GM08714 (cell line): ENCODE data around the gene TBCK.
"Not testable (repeated sequence)": the region's sequence is repeated elsewhere in the genome, so short reads cannot be mapped to it uniquely, and the experiment has no call there.

ENCODE experiments used
- H3K4me3 ChIP-seq: fragments of 200-500 bp; sonication (Bioruptor generic); 2 replicates; pipeline ENCODE4 v1.5.1; 2014; ENCODE audit warnings: mild to moderate bottlenecking, low read length, inconsistent platforms
- ZNF274 ChIP-seq: IDR thresholded peaks from 2 replicates; pipeline ENCODE4 v1.6.1; 2012; ENCODE audit warnings: mild to moderate bottlenecking, low read depth, low read length

TBCK gene

GRCh38 chr4:106186201-106186600 lies 129.8 kb downstream of the TBCK start:
- H3K4me3 ChIP-seq: no peak overlapping the region
- no peak for TF ChIP-seq ZNF274

- no peak overlapping the region for H3K4me3 ChIP-seq
- TF ChIP-seq ZNF274: no peak
Measured at GRCh38 chr4:106183551-106183950, 132.5 kb downstream of the TBCK start.

- H3K4me3 ChIP-seq: no peak overlapping the region
- no peak for TF ChIP-seq ZNF274
Measured at GRCh38 chr4:106172861-106173260, 143.1 kb downstream of the TBCK start.

DNA sequence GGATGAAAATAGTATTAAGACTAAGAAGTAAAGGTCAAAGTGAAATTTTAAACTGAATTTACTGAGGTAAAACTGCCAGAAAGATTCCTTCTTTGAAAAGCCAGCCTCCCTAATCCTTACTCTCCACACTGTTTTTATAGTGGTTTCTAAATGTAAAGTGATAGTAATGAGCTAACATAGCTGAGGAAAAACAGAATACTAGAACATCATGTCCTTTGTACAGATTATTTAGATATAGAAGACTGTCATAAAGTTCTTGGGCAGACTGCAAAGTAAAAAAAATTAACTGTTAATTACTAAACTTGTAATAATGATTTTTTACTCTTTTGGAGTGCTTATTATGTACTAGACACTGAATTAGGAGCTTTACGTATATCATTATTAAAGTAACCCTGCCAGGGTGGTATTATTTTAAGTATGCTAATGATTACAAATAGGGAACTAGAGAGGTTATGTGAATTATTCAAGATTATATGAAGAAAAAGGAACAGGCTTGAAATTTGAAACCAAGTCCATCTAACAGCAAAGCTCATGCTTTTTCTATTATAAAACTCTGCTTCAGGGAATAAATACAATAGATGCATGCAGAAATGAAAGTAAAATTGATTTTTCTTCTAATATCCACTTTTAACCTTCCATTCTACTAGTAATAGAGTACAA lies 150.5 kb downstream of the TBCK start:
- H3K4me3 ChIP-seq: no peak overlapping the region
- no peak for TF ChIP-seq ZNF274

DNA sequence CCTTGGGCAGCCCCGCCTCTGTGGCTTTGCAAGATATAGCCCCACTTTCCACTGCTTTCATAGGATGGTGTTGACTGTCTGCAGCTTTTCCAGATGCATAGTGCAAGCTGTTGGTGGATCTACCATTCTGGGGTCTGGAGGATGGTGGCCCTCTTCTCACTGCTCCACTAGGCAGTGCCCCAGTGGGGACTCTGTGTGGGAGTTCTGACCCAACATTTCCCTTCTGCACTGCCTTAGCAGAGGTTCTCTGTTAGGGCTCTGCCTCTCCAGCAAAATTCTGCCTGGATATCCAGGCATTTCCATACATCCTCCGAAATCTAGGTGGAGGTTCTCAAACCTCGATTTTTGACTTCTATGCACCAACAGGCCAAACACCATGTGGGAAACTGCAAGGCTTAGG lies 153.7 kb downstream of the TBCK start:
- TF ChIP-seq ZNF274: no peak
- H3K4me3 ChIP-seq: no peak overlapping the region

DNA sequence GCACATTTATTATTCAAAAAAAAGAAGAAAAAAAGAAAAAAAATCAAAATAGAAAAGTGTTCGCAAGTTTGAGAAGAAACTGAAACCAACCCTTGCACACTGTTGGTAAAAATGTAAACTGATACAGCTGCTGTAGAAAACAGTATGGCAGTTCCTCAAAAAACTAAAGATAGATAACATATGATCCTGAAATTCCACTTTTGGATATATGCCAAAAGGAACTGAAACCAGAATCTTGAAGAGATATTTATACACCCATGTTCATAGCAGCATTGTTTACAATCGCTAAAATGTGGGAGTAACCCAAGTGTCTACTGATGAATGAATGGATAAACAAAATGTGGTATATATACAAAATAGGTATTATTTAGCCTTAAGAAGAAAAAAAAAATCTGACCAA lies 155.4 kb downstream of the TBCK start:
- TF ChIP-seq ZNF274: no peak
- no peak overlapping the region for H3K4me3 ChIP-seq

DNA sequence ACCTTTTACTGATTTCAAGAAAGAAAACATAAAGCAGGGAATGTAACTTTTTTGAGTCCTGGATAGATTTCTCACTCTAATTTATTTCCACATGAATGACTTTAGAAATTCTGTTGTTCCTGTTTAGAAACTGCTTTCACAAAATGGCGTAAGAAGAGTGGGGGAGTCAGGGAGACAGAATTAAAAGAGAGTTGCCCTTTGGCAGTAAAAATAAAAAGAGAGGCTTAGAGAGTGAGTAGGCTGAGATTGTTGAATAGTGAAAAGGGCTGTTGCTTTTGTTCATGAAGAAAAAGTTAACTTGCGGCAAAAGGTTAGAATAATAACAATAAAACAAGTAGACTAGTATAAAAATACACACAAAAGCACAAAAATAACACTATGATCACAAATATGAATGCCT lies 166.1 kb downstream of the TBCK start:
- TF ChIP-seq ZNF274: no peak
- H3K4me3 ChIP-seq: no peak overlapping the region

DNA sequence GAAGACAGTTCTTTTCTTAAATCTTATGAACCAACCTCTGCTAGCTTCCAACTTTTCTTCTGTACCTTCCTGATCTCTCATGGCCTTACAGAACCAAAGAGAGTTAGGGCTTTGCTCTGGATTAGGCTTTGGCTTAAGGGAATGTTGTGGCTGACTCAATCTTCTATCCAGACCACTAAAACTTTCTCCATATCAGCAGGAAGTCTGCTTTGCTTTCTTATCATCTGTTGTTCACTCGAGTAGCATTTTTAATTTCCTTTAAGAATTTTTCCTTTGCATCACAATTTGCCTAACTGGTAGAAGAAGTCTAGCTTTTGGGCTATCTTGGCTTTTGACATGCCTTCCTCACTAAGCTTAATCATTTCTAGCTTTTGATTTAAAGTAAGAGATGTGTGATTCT lies 167.0 kb downstream of the TBCK start:
- H3K4me3 ChIP-seq: no peak overlapping the region
- TF ChIP-seq ZNF274: no peak

- no peak overlapping the region for H3K4me3 ChIP-seq
- TF ChIP-seq ZNF274: no peak
Measured at GRCh38 chr4:106142616-106143127, 173.3 kb downstream of the TBCK start.

GRCh38 chr4:106140601-106141000 lies 175.4 kb downstream of the TBCK start:
- no peak for TF ChIP-seq ZNF274
- no peak overlapping the region for H3K4me3 ChIP-seq

DNA sequence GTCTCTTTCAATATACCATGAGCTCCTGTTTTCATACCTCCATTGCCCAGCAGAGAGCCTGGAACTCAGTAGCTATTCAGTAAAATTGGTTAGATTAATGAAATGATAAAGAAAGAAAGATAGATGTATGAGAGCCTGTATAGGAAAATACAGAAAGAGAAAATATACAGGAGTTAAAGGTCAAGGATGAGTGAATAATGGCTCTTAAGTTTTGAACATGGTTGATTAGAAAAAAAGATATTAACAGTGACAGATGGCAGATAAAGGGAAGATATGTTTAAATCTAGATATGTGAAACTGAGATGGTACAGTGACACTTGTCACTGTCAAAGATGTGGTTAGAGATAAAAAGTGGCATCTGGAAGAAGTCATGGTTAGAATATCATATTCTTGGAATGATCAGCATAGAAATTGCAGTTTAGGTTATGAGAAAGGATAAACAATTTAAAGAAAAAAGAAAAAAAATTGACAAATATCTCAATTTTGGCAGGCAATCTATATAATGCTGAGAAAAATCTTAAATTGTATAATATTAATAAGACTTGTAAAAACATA lies 179.2 kb downstream of the TBCK start:
- H3K4me3 ChIP-seq: no peak overlapping the region
- no peak for TF ChIP-seq ZNF274

DNA sequence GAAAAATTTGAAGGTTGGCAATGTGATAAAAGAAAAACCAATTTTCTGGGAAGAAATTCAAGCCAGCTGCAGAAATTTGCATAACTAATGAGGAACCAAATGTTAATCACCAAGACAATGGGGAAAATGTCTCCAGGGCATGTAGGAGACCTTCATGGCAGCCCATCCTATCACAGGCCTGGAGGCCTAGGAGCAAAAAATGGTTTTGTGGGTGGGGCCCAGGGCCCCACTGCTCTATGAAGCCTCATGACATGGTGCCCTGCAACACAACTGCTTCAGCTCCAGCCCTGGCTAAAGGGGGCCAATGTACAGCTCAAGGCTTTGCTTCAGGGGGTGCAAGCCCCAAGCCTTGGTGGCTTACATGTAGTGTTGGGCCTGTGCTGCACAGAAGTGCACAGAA lies 184.0 kb downstream of the TBCK start:
- H3K4me3 ChIP-seq: no peak overlapping the region
- TF ChIP-seq ZNF274: no peak

DNA sequence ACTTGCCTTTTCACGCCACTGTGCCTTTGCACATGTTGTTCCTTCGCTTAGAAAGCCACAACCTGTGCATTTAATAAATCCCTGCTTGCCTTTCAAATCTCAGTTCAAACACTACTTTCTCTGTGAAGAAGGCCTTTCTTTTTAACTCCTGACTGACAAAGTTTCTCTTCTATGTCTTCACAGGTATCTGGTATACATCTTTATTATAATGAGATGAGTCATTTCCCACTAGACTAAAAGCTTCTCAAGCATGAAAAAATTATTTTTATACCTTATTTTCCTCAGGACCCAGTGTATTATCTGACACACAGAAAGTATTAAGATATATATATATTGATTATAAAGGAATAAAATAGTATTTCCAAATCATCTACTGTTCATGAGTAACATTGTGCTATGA lies 189.9 kb downstream of the TBCK start:
- no peak for TF ChIP-seq ZNF274
- H3K4me3 ChIP-seq: no peak overlapping the region

DNA sequence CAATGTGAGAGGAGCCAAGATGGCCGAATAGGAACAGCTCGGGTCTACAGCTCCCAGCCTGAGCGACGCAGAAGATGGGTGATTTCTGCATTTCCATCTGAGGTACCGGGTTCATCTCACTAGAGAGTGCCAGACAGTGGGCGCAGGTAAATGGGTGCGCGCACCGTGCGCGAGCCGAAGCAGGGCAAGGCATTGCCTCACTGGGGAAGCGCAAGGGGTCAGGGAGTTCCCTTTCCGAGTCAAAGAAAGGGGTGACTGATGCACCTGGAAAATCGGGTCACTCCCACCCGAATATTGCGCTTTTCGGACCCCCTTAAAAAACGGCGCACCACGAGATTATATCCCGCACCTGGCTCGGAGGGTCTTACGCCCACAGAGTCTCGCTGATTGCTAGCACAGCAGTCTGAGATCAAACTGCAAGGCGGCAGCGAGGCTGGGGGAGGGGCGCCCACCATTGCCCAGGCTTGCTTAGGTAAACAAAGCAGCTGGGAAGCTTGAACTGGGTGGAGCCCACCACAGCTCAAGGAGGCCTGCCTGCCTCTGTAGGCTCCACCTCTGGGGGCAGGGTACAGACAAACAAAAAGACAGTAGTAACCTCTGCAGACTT lies 196.0 kb downstream of the TBCK start:
- H3K4me3 ChIP-seq: not testable (repeated sequence)

- no peak overlapping the region for H3K4me3 ChIP-seq
- TF ChIP-seq ZNF274: no peak
Measured at GRCh38 chr4:106116025-106116424, 200.0 kb downstream of the TBCK start.

- H3K4me3 ChIP-seq: no peak overlapping the region
- no peak for TF ChIP-seq ZNF274
Measured at GRCh38 chr4:106114270-106114669, 201.7 kb downstream of the TBCK start.

DNA sequence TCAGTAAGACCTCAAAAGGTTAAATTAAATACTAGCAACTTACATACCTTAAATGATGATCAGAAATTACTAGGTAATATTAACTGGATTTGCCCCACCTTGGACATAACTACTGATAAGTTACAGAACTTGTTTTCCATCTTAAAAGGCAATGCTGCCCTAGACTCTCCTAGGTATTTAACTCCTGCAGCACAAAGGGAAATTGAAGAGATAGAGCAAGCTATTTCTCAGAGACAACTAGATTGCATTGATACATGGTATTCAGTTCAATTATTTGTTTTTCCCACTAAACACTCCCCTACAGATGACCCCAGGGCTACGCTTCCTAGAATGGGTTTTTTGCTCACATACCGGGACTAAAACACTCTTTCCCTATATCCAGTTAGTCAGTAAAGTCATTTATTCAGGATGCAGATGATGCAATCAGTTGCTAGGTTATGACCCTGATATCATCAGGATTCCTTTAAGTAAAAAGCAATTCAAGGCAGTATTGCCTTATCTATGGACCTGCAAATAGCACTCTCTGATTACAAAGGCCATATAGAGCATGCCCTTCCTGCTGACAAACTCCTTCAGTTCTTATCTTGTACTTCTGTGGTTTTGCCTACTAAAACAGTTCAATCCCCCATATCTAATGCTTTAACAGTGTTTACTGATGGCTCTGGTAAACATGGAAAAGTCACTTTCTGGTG lies 204.1 kb downstream of the TBCK start:
- not testable (repeated sequence) for H3K4me3 ChIP-seq
